ENCODE data around the gene CNTD1.

DNA sequence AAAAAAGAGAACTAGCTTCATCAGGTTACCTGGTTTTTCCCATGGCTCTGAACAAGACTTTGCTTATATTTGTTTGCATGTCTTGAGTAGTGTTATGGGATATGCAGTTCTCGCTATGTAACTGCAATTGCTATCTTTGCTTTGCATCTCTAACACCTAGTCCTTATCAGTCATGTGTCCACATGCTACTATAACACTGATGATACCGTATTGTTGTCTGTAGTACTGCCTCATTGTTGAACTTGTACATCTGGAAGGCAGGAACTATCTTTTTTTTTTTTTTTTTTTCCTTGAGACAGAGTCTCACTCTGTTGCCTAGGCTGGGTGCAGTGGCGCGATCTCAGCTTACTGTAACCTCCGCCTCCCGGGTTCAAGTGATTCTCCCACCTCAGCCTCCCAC, 37.1 kb downstream of the CNTD1 start:
- TF ChIP-seq, protein P1, sequence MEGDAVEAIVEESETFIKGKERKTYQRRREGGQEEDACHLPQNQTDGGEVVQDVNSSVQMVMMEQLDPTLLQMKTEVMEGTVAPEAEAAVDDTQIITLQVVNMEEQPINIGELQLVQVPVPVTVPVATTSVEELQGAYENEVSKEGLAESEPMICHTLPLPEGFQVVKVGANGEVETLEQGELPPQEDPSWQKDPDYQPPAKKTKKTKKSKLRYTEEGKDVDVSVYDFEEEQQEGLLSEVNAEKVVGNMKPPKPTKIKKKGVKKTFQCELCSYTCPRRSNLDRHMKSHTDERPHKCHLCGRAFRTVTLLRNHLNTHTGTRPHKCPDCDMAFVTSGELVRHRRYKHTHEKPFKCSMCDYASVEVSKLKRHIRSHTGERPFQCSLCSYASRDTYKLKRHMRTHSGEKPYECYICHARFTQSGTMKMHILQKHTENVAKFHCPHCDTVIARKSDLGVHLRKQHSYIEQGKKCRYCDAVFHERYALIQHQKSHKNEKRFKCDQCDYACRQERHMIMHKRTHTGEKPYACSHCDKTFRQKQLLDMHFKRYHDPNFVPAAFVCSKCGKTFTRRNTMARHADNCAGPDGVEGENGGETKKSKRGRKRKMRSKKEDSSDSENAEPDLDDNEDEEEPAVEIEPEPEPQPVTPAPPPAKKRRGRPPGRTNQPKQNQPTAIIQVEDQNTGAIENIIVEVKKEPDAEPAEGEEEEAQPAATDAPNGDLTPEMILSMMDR (conservative IDR thresholded peaks at IDR 0.05; ENCODE audit: low read depth, low read length): no peak
- TF ChIP-seq, protein P2, sequence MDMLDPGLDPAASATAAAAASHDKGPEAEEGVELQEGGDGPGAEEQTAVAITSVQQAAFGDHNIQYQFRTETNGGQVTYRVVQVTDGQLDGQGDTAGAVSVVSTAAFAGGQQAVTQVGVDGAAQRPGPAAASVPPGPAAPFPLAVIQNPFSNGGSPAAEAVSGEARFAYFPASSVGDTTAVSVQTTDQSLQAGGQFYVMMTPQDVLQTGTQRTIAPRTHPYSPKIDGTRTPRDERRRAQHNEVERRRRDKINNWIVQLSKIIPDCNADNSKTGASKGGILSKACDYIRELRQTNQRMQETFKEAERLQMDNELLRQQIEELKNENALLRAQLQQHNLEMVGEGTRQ (IDR thresholded peaks at IDR 0.05; ENCODE audit: low read depth, low read length): no peak
- TF ChIP-seq MXI1 (IDR thresholded peaks at IDR 0.05; ENCODE audit: borderline replicate concordance, low read depth, low read length): no peak
- TF ChIP-seq POLR2A (IDR thresholded peaks at IDR 0.05; ENCODE audit: low read depth, low read length): no peak
- no peak for TF ChIP-seq RFX5 (IDR thresholded peaks at IDR 0.05; ENCODE audit: low read depth, low read length)
- TF ChIP-seq BHLHE40 (IDR thresholded peaks at IDR 0.05; ENCODE audit: low read depth, low read length): no peak
- TF ChIP-seq CHD1 (IDR thresholded peaks at IDR 0.05; ENCODE audit: low read depth, low read length): no peak
- no peak for TF ChIP-seq SMC3 (IDR thresholded peaks at IDR 0.05; ENCODE audit: low read depth, low read length)
- TF ChIP-seq RCOR1 (IDR thresholded peaks at IDR 0.05; ENCODE audit: insufficient replicate concordance, low read length): no peak
- no peak for TF ChIP-seq FOS (IDR thresholded peaks at IDR 0.05; ENCODE audit: low read depth, low read length)
- TF ChIP-seq RAD21 (IDR thresholded peaks at IDR 0.05; ENCODE audit: low read length): no peak
- TF ChIP-seq NFE2L2 (IDR thresholded peaks at IDR 0.05; ENCODE audit: low read depth, low read length): no peak
- TF ChIP-seq MAFK (IDR thresholded peaks at IDR 0.05; ENCODE audit: low read depth, low read length): no peak
